ENCODE data around the gene GPRC5D.
A peak's percentile ranks its signal among the peaks of the same experiment; 100 is the strongest.

The GPRC5D gene

GRCh38 chr12:12893438-12893837 lies 58.5 kb downstream of the GPRC5D start:
- DNase-seq (ENCODE audit: low spot score in 2 of 2) (no peak), ATAC-seq (replicated peaks; ENCODE audit: extremely low read depth, poor library complexity, severe bottlenecking) (no peak)
- Mint-ChIP-seq H3K27me3 (peaks cover 69% of the 10 kb centered on the region), H3K36me3 (ENCODE audit: insufficient read depth) (no peaks in the 10 kb centered on the region), H3K9me3 (no peaks in the 10 kb centered on the region), H3K4me1 (peaks cover 5% of the 10 kb centered on the region), H3K27ac (ENCODE audit: low read depth) (no peak overlapping the region), H3K4me3 (no peak overlapping the region)

GRCh38 chr12:12892681-12893141 lies 59.3 kb downstream of the GPRC5D start:
- no peak for DNase-seq (ENCODE audit: low spot score in 2 of 2)
- Mint-ChIP-seq H3K4me3 (no peak overlapping the region), H3K27ac (ENCODE audit: low read depth) (no peak overlapping the region), H3K27me3 (peaks cover 76% of the 10 kb centered on the region), H3K36me3 (ENCODE audit: insufficient read depth) (no peaks in the 10 kb centered on the region), H3K4me1 (peaks cover 5% of the 10 kb centered on the region), H3K9me3 (no peaks in the 10 kb centered on the region)
- ATAC-seq (replicated peaks; ENCODE audit: extremely low read depth, poor library complexity, severe bottlenecking), result no peak

- Mint-ChIP-seq H3K4me3 (no peak overlapping the region), H3K27ac (ENCODE audit: low read depth) (no peak overlapping the region), H3K4me1 (peaks cover 5% of the 10 kb centered on the region), H3K9me3 (no peaks in the 10 kb centered on the region), H3K27me3 (peaks cover 80% of the 10 kb centered on the region), H3K36me3 (ENCODE audit: insufficient read depth) (no peaks in the 10 kb centered on the region)
- DNase-seq (ENCODE audit: low spot score in 2 of 2) (no peak), ATAC-seq (replicated peaks; ENCODE audit: extremely low read depth, poor library complexity, severe bottlenecking) (no peak)
Measured at GRCh38 chr12:12891881-12892355, 60.1 kb downstream of the GPRC5D start.

GRCh38 chr12:12891080-12891880 lies 60.7 kb downstream of the GPRC5D start, which contains the start of gene GPRC5A:
Gene GPRC5A (plus strand): TSS chr12:12891562. CDS start chr12:12908250, 16,688 bp downstream.
- H3K9me3 Mint-ChIP-seq, result no peaks in the 10 kb centered on the region
- DNase-seq (ENCODE audit: low spot score in 2 of 2) (no peak), ATAC-seq (replicated peaks; ENCODE audit: extremely low read depth, poor library complexity, severe bottlenecking) (no peak)
- peaks cover 80% of the 10 kb centered on the region for H3K27me3 Mint-ChIP-seq
- peak within 1 kb of the TSS; percentile 59 for H3K4me3 Mint-ChIP-seq
- H3K4me1 Mint-ChIP-seq, result peaks cover 5% of the 10 kb centered on the region
- H3K27ac Mint-ChIP-seq (ENCODE audit: low read depth), result no peak within 1 kb of the TSS
- H3K36me3 Mint-ChIP-seq (ENCODE audit: insufficient read depth), result no peaks in the 10 kb centered on the region
